GM23338 (cell line): ENCODE data around the gene RALGPS1. TPM values are rescaled to one million over a fixed set of nuclear protein-coding genes. Genes with fewer than 3 reads are reported as not detected.

ENCODE experiments used
- ATAC-seq: fragments of 200-7000 bp; cut with Tn5 transposase; 3 replicates; pipeline ENCODE4 v1.9.1; 2020
- DNase-seq: peaks from one replicate; pipeline ENCODE4 v3.0.0-alpha.2; 2015; ENCODE audit warnings: low spot score
- H2AFZ ChIP-seq: fragments of 200-600 bp; sonication (generic); 2 replicates; pipeline ENCODE4 v1.8.0; 2016; ENCODE audit warnings: antibody characterized with exemption, mild to moderate bottlenecking, moderate library complexity
- H3F3A ChIP-seq: fragments of 200-600 bp; sonication (generic); replicated peaks from 2 replicates; pipeline ENCODE4 v1.8.0; 2017; ENCODE audit warnings: antibody characterized with exemption, mixed run types, low read depth
- H3K27ac ChIP-seq: fragments of 200-600 bp; sonication (generic); 2 replicates; pipeline ENCODE4 v1.6.1; 2016; ENCODE audit warnings: low read depth
- H3K27me3 ChIP-seq: fragments of 200-600 bp; sonication (generic); 2 replicates; pipeline ENCODE4 v1.8.0; 2016; ENCODE audit warnings: mild to moderate bottlenecking, mixed run types, moderate library complexity; ENCODE audit not compliant: insufficient read depth
- H3K36me3 ChIP-seq: fragments of 200-600 bp; sonication (generic); 2 replicates; pipeline ENCODE4 v1.8.0; 2016; ENCODE audit warnings: mild to moderate bottlenecking; ENCODE audit not compliant: insufficient read depth
- H3K4me1 ChIP-seq: fragments of 200-600 bp; sonication (generic); 2 replicates; pipeline ENCODE4 v1.8.0; 2016; ENCODE audit warnings: mild to moderate bottlenecking, moderate library complexity; ENCODE audit not compliant: insufficient read depth
- H3K4me2 ChIP-seq: fragments of 200-600 bp; sonication (generic); 2 replicates; pipeline ENCODE4 v1.7.1; 2017; ENCODE audit warnings: mixed run types
- H3K4me3 ChIP-seq: fragments of 200-600 bp; sonication (generic); 2 replicates; pipeline ENCODE4 v1.6.1; 2016; ENCODE audit warnings: mixed run types
- H3K79me2 ChIP-seq: fragments of 200-600 bp; sonication (generic); replicated peaks from 2 replicates; pipeline ENCODE4 v1.8.0; 2017; ENCODE audit warnings: mild to moderate bottlenecking; ENCODE audit not compliant: insufficient read depth
- H3K9me2 ChIP-seq: fragments of 200-600 bp; sonication (generic); 2 replicates; pipeline ENCODE4 v1.8.0; 2017; ENCODE audit not compliant: insufficient read depth
- H4K20me1 ChIP-seq: fragments of 200-600 bp; sonication (generic); replicated peaks from 2 replicates; pipeline ENCODE4 v1.8.0; 2017; ENCODE audit warnings: mild to moderate bottlenecking; ENCODE audit not compliant: insufficient read depth
- H3K27ac Mint-ChIP-seq: 2 replicates; pipeline ENCODE4 v1.8.0; 2020; ENCODE audit warnings: inconsistent platforms, mild to moderate bottlenecking, moderate library complexity, mixed read lengths
- H3K27me3 Mint-ChIP-seq: 3 replicates; pipeline ENCODE4 v1.8.0; 2022; ENCODE audit warnings: low read depth, mild to moderate bottlenecking, moderate library complexity, mixed read lengths, inconsistent platforms; ENCODE audit not compliant: insufficient read depth, poor library complexity
- H3K36me3 Mint-ChIP-seq: 3 replicates; pipeline ENCODE4 v1.8.0; 2021; ENCODE audit warnings: low read depth, mild to moderate bottlenecking, inconsistent platforms, moderate library complexity, mixed read lengths
- H3K4me1 Mint-ChIP-seq: 3 replicates; pipeline ENCODE4 v1.8.0; 2020; ENCODE audit warnings: mild to moderate bottlenecking, inconsistent platforms, mixed read lengths
- H3K4me3 Mint-ChIP-seq: 3 replicates; pipeline ENCODE4 v1.8.0; 2021; ENCODE audit warnings: moderate library complexity, mild to moderate bottlenecking, inconsistent platforms, mixed read lengths
- H3K9me3 Mint-ChIP-seq: 3 replicates; pipeline ENCODE4 v1.8.0; 2020; ENCODE audit warnings: moderate library complexity, mild to moderate bottlenecking, inconsistent platforms, mixed read lengths
- CREB1 ChIP-seq: fragments of 250-450 bp; sonication (Bioruptor Pico); IDR thresholded peaks from 2 replicates; pipeline ENCODE4 v1.5.0; 2020; ENCODE audit warnings: low read depth, mild to moderate bottlenecking, moderate library complexity
- EZH2 ChIP-seq: fragments of 200-600 bp; sonication (generic); IDR thresholded peaks from one replicate; pipeline ENCODE4 v1.8.0; 2017; ENCODE audit warnings: antibody characterized with exemption, mild to moderate bottlenecking, low read depth; ENCODE audit not compliant: unreplicated experiment
- EZH2phosphoT487 ChIP-seq: fragments of 200-600 bp; sonication (generic); IDR thresholded peaks from one replicate; pipeline ENCODE4 v1.8.1; 2018; ENCODE audit warnings: antibody characterized with exemption; ENCODE audit not compliant: unreplicated experiment
- JUNB ChIP-seq: IDR thresholded peaks from one replicate; pipeline ENCODE4 v1.6.1; 2016; ENCODE audit warnings: antibody characterized with exemption; ENCODE audit not compliant: unreplicated experiment
- NANOG ChIP-seq: IDR thresholded peaks from 2 replicates; pipeline ENCODE4 v1.6.1; 2016; ENCODE audit warnings: antibody characterized with exemption, borderline replicate concordance
- POLR2AphosphoS5 ChIP-seq: IDR thresholded peaks from 2 replicates; pipeline ENCODE4 v1.6.1; 2016; ENCODE audit warnings: antibody characterized with exemption, low read depth
- STAT1 ChIP-seq: IDR thresholded peaks from one replicate; pipeline ENCODE4 v1.6.1; 2016; ENCODE audit warnings: antibody characterized with exemption; ENCODE audit not compliant: unreplicated experiment
- ZNF114 ChIP-seq: fragments of 250-450 bp; sonication (Bioruptor Pico); IDR thresholded peaks from 2 replicates; pipeline ENCODE4 v1.5.0; 2020; ENCODE audit warnings: mild to moderate bottlenecking, moderate library complexity
- ZNF331 ChIP-seq: fragments of 250-450 bp; sonication (Bioruptor Pico); IDR thresholded peaks from 2 replicates; pipeline ENCODE4 v1.5.0; 2020; ENCODE audit warnings: low read depth, mild to moderate bottlenecking, moderate library complexity
- polyA plus RNA-seq: library from polyadenylated mRNA; unstranded; fragments of >200 nt; fragmentation: Nextera tagmentation; extraction: Ambion mirVana; gene quantifications from 2 replicates; pipeline ENCODE4 v1.2.1, GENCODE V29; 2016
- total RNA-seq: library from RNA; depleted of rRNA; stranded (reverse); fragments of >200 nt; shearing (Covaris generic); gene quantifications from 2 replicates; pipeline ENCODE4 v1.2.3, GENCODE V29; 2014
- TF ChIP-seq, protein P1 (sequence below): fragments of 250-450 bp; sonication (Bioruptor Pico); IDR thresholded peaks from 2 replicates; pipeline ENCODE4 v1.5.0; 2020; ENCODE audit warnings: mild to moderate bottlenecking, moderate library complexity
- TF ChIP-seq, protein P2 (sequence below), 2 experiments: fragments of 200-600 bp in 1 of 2; sonication (generic) in 1 of 2; conservative IDR thresholded peaks; 2 replicates each; pipeline versions ENCODE4 v1.5.1 to v1.6.1; 2016 to 2017; ENCODE audit warnings: antibody characterized with exemption in 2 of 2, low read depth in 2 of 2, mild to moderate bottlenecking in 2 of 2, moderate library complexity in 1 of 2
- TF ChIP-seq, protein P3 (sequence below): IDR thresholded peaks from 2 replicates; pipeline ENCODE4 v1.6.1; 2016; ENCODE audit warnings: antibody characterized with exemption
- TF ChIP-seq, protein P4 (sequence below): IDR thresholded peaks from one replicate; pipeline ENCODE4 v1.6.1; 2018; ENCODE audit warnings: antibody characterized with exemption; ENCODE audit not compliant: unreplicated experiment

RALGPS1 gene
- total and polyA plus RNA-seq, 2 experiments from 2014 or later = 18.2 to 57.1 TPM

DNA sequence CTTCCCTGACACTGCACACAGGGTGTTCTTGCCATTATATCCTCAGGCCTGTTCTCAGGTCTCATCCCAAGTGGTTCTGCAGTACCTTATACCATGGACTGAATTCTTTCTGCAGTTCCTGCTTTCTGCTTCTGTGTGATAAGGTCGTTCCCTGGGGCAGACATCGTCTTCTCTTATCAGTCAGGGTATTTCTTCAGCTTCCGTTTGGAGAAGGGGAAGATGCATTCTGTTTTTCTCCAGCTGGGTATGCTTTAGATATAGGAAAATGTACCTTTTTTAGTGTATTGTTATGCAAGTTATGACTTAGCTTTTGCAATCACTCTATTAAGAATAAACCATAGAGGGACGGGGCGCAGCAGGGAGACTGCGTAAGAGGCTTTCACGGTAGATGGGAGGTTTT lies 31.1 kb downstream of the RALGPS1 start:
- H3K4me1 Mint-ChIP-seq = peaks cover 13% of the 10 kb centered on the region
- Histone ChIP-seq H3K9me2 (no peaks in the 10 kb centered on the region), H3K4me3 (no peak overlapping the region), H3K79me2 (peaks cover 7% of the 10 kb centered on the region; the same call in 1 of the 2 replicates), H3K36me3 (no peaks in the 10 kb centered on the region), H3F3A (no peaks in the 10 kb centered on the region), H3K4me2 (no peak overlapping the region), H2AFZ (no peak overlapping the region), H3K4me1 (0 out of 2 replicates have a peak, but pooled peaks cover 6% of the 10 kb centered on the region), H3K27ac (no peak overlapping the region), H4K20me1 (no peaks in the 10 kb centered on the region), H3K27me3 (no peaks in the 10 kb centered on the region)
- H3K27ac Mint-ChIP-seq = peak overlapping the region; percentile 10; the same call in 1 of the 2 replicates
- H3K4me3 Mint-ChIP-seq = no peak overlapping the region
- DNase-seq (no peak), ATAC-seq (no peak)
- H3K9me3 Mint-ChIP-seq = no peaks in the 10 kb centered on the region
- peaks cover under 1% of the 10 kb centered on the region for H3K27me3 Mint-ChIP-seq
- H3K36me3 Mint-ChIP-seq = no peaks in the 10 kb centered on the region
- TF ChIP-seq NANOG (no peak), CREB1 (CRISPR knock-in tag) (no peak), POLR2AphosphoS5 (no peak), EZH2 (no peak), STAT1 (no peak), ZNF331 (no peak), JUNB (no peak), EZH2phosphoT487 (no peak), ZNF114 (CRISPR knock-in tag) (no peak)
- TF ChIP-seq, protein P1, sequence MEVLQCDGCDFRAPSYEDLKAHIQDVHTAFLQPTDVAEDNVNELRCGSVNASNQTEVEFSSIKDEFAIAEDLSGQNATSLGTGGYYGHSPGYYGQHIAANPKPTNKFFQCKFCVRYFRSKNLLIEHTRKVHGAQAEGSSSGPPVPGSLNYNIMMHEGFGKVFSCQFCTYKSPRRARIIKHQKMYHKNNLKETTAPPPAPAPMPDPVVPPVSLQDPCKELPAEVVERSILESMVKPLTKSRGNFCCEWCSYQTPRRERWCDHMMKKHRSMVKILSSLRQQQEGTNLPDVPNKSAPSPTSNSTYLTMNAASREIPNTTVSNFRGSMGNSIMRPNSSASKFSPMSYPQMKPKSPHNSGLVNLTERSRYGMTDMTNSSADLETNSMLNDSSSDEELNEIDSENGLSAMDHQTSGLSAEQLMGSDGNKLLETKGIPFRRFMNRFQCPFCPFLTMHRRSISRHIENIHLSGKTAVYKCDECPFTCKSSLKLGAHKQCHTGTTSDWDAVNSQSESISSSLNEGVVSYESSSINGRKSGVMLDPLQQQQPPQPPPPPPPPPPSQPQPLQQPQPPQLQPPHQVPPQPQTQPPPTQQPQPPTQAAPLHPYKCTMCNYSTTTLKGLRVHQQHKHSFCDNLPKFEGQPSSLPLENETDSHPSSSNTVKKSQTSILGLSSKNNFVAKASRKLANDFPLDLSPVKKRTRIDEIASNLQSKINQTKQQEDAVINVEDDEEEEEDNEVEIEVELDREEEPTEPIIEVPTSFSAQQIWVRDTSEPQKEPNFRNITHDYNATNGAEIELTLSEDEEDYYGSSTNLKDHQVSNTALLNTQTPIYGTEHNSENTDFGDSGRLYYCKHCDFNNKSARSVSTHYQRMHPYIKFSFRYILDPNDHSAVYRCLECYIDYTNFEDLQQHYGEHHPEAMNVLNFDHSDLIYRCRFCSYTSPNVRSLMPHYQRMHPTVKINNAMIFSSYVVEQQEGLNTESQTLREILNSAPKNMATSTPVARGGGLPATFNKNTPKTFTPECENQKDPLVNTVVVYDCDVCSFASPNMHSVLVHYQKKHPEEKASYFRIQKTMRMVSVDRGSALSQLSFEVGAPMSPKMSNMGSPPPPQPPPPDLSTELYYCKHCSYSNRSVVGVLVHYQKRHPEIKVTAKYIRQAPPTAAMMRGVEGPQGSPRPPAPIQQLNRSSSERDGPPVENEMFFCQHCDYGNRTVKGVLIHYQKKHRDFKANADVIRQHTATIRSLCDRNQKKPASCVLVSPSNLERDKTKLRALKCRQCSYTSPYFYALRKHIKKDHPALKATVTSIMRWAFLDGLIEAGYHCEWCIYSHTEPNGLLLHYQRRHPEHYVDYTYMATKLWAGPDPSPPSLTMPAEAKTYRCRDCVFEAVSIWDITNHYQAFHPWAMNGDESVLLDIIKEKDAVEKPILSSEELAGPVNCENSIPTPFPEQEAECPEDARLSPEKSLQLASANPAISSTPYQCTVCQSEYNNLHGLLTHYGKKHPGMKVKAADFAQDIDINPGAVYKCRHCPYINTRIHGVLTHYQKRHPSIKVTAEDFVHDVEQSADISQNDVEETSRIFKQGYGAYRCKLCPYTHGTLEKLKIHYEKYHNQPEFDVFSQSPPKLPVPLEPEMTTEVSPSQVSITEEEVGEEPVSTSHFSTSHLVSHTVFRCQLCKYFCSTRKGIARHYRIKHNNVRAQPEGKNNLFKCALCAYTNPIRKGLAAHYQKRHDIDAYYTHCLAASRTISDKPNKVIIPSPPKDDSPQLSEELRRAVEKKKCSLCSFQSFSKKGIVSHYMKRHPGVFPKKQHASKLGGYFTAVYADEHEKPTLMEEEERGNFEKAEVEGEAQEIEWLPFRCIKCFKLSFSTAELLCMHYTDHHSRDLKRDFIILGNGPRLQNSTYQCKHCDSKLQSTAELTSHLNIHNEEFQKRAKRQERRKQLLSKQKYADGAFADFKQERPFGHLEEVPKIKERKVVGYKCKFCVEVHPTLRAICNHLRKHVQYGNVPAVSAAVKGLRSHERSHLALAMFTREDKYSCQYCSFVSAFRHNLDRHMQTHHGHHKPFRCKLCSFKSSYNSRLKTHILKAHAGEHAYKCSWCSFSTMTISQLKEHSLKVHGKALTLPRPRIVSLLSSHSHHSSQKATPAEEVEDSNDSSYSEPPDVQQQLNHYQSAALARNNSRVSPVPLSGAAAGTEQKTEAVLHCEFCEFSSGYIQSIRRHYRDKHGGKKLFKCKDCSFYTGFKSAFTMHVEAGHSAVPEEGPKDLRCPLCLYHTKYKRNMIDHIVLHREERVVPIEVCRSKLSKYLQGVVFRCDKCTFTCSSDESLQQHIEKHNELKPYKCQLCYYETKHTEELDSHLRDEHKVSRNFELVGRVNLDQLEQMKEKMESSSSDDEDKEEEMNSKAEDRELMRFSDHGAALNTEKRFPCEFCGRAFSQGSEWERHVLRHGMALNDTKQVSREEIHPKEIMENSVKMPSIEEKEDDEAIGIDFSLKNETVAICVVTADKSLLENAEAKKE (CRISPR knock-in tag) = no peak
- TF ChIP-seq, protein P2, sequence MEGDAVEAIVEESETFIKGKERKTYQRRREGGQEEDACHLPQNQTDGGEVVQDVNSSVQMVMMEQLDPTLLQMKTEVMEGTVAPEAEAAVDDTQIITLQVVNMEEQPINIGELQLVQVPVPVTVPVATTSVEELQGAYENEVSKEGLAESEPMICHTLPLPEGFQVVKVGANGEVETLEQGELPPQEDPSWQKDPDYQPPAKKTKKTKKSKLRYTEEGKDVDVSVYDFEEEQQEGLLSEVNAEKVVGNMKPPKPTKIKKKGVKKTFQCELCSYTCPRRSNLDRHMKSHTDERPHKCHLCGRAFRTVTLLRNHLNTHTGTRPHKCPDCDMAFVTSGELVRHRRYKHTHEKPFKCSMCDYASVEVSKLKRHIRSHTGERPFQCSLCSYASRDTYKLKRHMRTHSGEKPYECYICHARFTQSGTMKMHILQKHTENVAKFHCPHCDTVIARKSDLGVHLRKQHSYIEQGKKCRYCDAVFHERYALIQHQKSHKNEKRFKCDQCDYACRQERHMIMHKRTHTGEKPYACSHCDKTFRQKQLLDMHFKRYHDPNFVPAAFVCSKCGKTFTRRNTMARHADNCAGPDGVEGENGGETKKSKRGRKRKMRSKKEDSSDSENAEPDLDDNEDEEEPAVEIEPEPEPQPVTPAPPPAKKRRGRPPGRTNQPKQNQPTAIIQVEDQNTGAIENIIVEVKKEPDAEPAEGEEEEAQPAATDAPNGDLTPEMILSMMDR (conservative IDR thresholded peaks at IDR 0.05; ENCODE audit: low read depth in 2 of 2) = no peak
- TF ChIP-seq, protein P3, sequence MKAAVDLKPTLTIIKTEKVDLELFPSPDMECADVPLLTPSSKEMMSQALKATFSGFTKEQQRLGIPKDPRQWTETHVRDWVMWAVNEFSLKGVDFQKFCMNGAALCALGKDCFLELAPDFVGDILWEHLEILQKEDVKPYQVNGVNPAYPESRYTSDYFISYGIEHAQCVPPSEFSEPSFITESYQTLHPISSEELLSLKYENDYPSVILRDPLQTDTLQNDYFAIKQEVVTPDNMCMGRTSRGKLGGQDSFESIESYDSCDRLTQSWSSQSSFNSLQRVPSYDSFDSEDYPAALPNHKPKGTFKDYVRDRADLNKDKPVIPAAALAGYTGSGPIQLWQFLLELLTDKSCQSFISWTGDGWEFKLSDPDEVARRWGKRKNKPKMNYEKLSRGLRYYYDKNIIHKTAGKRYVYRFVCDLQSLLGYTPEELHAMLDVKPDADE = no peak
- TF ChIP-seq, protein P4, sequence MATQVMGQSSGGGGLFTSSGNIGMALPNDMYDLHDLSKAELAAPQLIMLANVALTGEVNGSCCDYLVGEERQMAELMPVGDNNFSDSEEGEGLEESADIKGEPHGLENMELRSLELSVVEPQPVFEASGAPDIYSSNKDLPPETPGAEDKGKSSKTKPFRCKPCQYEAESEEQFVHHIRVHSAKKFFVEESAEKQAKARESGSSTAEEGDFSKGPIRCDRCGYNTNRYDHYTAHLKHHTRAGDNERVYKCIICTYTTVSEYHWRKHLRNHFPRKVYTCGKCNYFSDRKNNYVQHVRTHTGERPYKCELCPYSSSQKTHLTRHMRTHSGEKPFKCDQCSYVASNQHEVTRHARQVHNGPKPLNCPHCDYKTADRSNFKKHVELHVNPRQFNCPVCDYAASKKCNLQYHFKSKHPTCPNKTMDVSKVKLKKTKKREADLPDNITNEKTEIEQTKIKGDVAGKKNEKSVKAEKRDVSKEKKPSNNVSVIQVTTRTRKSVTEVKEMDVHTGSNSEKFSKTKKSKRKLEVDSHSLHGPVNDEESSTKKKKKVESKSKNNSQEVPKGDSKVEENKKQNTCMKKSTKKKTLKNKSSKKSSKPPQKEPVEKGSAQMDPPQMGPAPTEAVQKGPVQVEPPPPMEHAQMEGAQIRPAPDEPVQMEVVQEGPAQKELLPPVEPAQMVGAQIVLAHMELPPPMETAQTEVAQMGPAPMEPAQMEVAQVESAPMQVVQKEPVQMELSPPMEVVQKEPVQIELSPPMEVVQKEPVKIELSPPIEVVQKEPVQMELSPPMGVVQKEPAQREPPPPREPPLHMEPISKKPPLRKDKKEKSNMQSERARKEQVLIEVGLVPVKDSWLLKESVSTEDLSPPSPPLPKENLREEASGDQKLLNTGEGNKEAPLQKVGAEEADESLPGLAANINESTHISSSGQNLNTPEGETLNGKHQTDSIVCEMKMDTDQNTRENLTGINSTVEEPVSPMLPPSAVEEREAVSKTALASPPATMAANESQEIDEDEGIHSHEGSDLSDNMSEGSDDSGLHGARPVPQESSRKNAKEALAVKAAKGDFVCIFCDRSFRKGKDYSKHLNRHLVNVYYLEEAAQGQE = no peak
